T-helper 2 cell (primary cell): Measurements from ENCODE around the gene KRT85.

Experiments used
- DNase-seq, 5 experiments: peaks; one replicate each; pipeline versions ENCODE4 v3.0.0 to v3.0.0-alpha.2; 2012 to 2022

The KRT85 gene

GRCh38 chr12:52323416-52324152, 43.7 kb downstream of the KRT85 start:
- no peak for DNase-seq

- no peak for DNase-seq
Observed at GRCh38 chr12:52323001-52323400, 44.3 kb downstream of the KRT85 start.

GRCh38 chr12:52322069-52322468, 45.2 kb downstream of the KRT85 start:
- no peak for DNase-seq

GRCh38 chr12:52321418-52321817, 45.9 kb downstream of the KRT85 start:
- no peak for DNase-seq

GRCh38 chr12:52320784-52321400, 46.4 kb downstream of the KRT85 start, which contains the start of gene KRT83:
Gene KRT83 (minus strand): TSS chr12:52321398. CDS start chr12:52321335, 63 bp downstream.
- DNase-seq = no peak

- peak in 1 of 5 experiments; percentile 12 for DNase-seq
Observed at GRCh38 chr12:52319097-52319496, 48.2 kb downstream of the KRT85 start.

GRCh38 chr12:52318241-52318990, 48.9 kb downstream of the KRT85 start:
- no peak for DNase-seq

GRCh38 chr12:52317468-52318052, 49.7 kb downstream of the KRT85 start:
- no peak for DNase-seq

- DNase-seq = no peak
Observed at GRCh38 chr12:52316701-52317100, 50.6 kb downstream of the KRT85 start.

- DNase-seq = no peak
Observed at GRCh38 chr12:52316290-52316689, 51.0 kb downstream of the KRT85 start.

- peak in 1 of 5 experiments; percentile 31 for DNase-seq
Observed at GRCh38 chr12:52315721-52316120, 51.6 kb downstream of the KRT85 start.

- DNase-seq = no peak
Observed at GRCh38 chr12:52314511-52314910, 52.8 kb downstream of the KRT85 start.

GRCh38 chr12:52313926-52314325, 53.4 kb downstream of the KRT85 start:
- no peak for DNase-seq

GRCh38 chr12:52313461-52313860, 53.8 kb downstream of the KRT85 start:
- no peak for DNase-seq

GRCh38 chr12:52312086-52312485, 55.2 kb downstream of the KRT85 start:
- DNase-seq = no peak

- DNase-seq = no peak
Observed at GRCh38 chr12:52311285-52311648, 56.0 kb downstream of the KRT85 start.

- DNase-seq = no peak
Observed at GRCh38 chr12:52310622-52311284, 56.5 kb downstream of the KRT85 start.
